HG02973 (cell line): ENCODE data around the gene VEGFB.

Experiments used
- ATAC-seq: cut with Tn5 transposase; IDR thresholded peaks from one replicate; pipeline ENCODE4 v1.9.1; 2021; ENCODE audit warnings: moderate library complexity; ENCODE audit not compliant: unreplicated experiment

The VEGFB gene

GRCh38 chr11:64276653-64277431 lies 42.5 kb downstream of the VEGFB start:
- no peak for ATAC-seq

- ATAC-seq = no peak
Observed at GRCh38 chr11:64278576-64279190, 44.3 kb downstream of the VEGFB start.

- ATAC-seq = no peak
Observed at GRCh38 chr11:64281957-64282770, 47.8 kb downstream of the VEGFB start.

- no peak for ATAC-seq
Observed at GRCh38 chr11:64283092-64283491, 48.7 kb downstream of the VEGFB start.

GRCh38 chr11:64284048-64284961 lies 49.9 kb downstream of the VEGFB start, which contains the start of gene BAD:
Gene BAD, minus strand, starts transcription at chr11:64284665. Its CDS starts 297 bp downstream, at chr11:64284368.
- peak; percentile 69 for ATAC-seq

GRCh38 chr11:64284962-64285884 lies 50.8 kb downstream of the VEGFB start, which contains the start of gene GPR137:
Gene GPR137, plus strand, starts transcription at chr11:64285848. Its CDS starts 677 bp downstream, at chr11:64286525.
- ATAC-seq = peak; percentile 43

- ATAC-seq = no peak
Observed at GRCh38 chr11:64285885-64286800, 51.8 kb downstream of the VEGFB start.

GRCh38 chr11:64286801-64287159 lies 52.4 kb downstream of the VEGFB start:
- ATAC-seq = no peak

GRCh38 chr11:64287676-64288352 lies 53.4 kb downstream of the VEGFB start:
- no peak for ATAC-seq

GRCh38 chr11:64288353-64288750 lies 54.0 kb downstream of the VEGFB start:
- no peak for ATAC-seq
